ENCODE results near the gene CTSE.

DNA sequence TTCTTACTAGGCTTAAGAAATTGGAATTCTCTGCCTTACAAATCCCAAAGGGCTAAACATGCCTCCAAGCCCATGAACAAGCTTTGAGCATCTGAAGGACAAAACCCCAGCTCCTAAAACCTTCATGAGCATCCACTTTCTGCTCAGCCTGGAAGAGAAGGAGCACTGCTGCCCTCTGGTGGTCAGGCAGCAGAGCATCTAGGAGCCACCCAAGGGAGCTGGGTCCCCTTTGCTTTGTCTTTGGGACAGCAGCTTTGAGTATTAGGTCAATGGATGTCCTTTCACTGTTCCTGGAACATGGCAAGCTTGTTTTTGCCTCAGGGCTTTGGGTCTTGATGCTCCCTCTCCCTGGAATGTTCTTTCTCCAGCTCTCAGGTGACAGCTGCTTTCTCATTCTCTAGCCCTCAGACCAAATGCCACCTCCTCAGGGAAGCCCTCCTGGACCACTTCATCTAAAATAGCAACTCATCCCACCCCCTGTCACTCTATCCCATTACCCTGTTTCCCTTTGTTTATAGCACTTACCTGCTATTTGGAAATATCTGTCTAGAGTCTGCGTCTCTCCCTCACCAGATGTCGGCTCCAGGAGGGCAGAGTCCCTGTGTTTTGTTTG lies 46.2 kb downstream of the CTSE start:
- TF ChIP-seq, protein P1, sequence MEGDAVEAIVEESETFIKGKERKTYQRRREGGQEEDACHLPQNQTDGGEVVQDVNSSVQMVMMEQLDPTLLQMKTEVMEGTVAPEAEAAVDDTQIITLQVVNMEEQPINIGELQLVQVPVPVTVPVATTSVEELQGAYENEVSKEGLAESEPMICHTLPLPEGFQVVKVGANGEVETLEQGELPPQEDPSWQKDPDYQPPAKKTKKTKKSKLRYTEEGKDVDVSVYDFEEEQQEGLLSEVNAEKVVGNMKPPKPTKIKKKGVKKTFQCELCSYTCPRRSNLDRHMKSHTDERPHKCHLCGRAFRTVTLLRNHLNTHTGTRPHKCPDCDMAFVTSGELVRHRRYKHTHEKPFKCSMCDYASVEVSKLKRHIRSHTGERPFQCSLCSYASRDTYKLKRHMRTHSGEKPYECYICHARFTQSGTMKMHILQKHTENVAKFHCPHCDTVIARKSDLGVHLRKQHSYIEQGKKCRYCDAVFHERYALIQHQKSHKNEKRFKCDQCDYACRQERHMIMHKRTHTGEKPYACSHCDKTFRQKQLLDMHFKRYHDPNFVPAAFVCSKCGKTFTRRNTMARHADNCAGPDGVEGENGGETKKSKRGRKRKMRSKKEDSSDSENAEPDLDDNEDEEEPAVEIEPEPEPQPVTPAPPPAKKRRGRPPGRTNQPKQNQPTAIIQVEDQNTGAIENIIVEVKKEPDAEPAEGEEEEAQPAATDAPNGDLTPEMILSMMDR (IDR thresholded peaks at IDR 0.05): peak; percentile 99
- no peak for TF ChIP-seq ZFX (IDR thresholded peaks at IDR 0.05; ENCODE audit: borderline replicate concordance)

All from 22Rv1 (cell line).